HCT116 (cell line): ENCODE results near the gene ANGPTL4. TPM values are rescaled to one million over a fixed set of nuclear protein-coding genes. Genes with fewer than 3 reads are reported as not detected.

Experiments
- ATAC-seq: fragments of 200-7000 bp; cut with Tn5 transposase; 2 replicates; pipeline ENCODE4 v1.9.1; 2020; ENCODE audit warnings: mild to moderate bottlenecking, moderate library complexity
- Bru-seq: library from RNA; stranded (reverse); fragments of 400-500 nt; gene quantifications from one replicate; lab custom pipeline; 2021; lab: Mats Ljungman, UMichigan
- BruChase-seq, 2 experiments: library from RNA; stranded (reverse); fragments of 400-500 nt; gene quantifications; one replicate each; lab custom pipeline; 2021; lab: Mats Ljungman, UMichigan
- BruUV-seq: library from RNA; stranded (reverse); fragments of 400-500 nt; replicated peaks from 2 replicates; lab custom pipeline; 2021; lab: Mats Ljungman, UMichigan
- CTCF ChIA-PET: fragments of 300-600 bp; sonication (Branson Sonifier 250); formaldehyde crosslinking; loops from one replicate; lab custom pipeline; 2021; ENCODE audit warnings: antibody characterized with exemption; lab: Charles Lee
- POLR2A ChIA-PET: fragments of 300-600, 350-600 bp; sonication (Branson Sonifier 250); formaldehyde crosslinking; loops from one replicate; lab custom pipeline; 2021; ENCODE audit warnings: antibody characterized with exemption; lab: Charles Lee
- RAD21 ChIA-PET, 2 experiments: fragments of 300-600 bp; sonication (Branson Sonifier 250); formaldehyde crosslinking; loops; one replicate each; lab custom pipeline; 2023; ENCODE audit warnings: low total read pairs in 2 of 2; ENCODE audit not compliant: uncharacterized antibody in 2 of 2, unreplicated experiment in 2 of 2, low non-redundant PET in 1 of 2; lab: Charles Lee
- DNase-seq: peaks from one replicate; pipeline ENCODE4 v3.0.0-alpha.2; 2010; ENCODE audit warnings: low read depth, low spot score
- H2AFZ ChIP-seq: fragments of 200-600 bp; shearing (Covaris generic), sonication (generic); 2 replicates; pipeline ENCODE4 v1.6.1; 2017; ENCODE audit warnings: low read depth, mixed run types, mixed read lengths, antibody characterized with exemption, low read length; ENCODE audit not compliant: poor library complexity, severe bottlenecking
- H3K27ac ChIP-seq: 2 replicates; pipeline ENCODE4 v1.5.1; 2012; ENCODE audit warnings: low read depth, low read length
- H3K27me3 ChIP-seq: fragments of 200-600 bp; sonication (generic); 2 replicates; pipeline ENCODE4 v1.6.1; 2016; ENCODE audit warnings: mixed run types, low read length, mixed read lengths; ENCODE audit not compliant: insufficient read depth
- H3K36me3 ChIP-seq, 2 experiments: fragments of 200-500 bp in 1 of 2; fragments of 200-600 bp in 1 of 2; sonication (Bioruptor generic) in 1 of 2; sonication (generic) in 1 of 2; 2 replicates each; pipeline versions ENCODE4 v1.5.1 to v1.6.1; 2014 to 2016; ENCODE audit warnings: low read length in 2 of 2, inconsistent platforms in 1 of 2, mixed read lengths in 1 of 2, mixed run types in 1 of 2; ENCODE audit not compliant: insufficient read depth in 2 of 2, control insufficient read depth in 1 of 2
- H3K4me1 ChIP-seq, 2 experiments: fragments of 200-600 bp in 1 of 2; sonication (generic) in 1 of 2; 2 replicates each; pipeline versions ENCODE4 v1.5.1 to v1.6.1; 2012 to 2017; ENCODE audit warnings: low read length in 2 of 2, inconsistent platforms in 1 of 2, mild to moderate bottlenecking in 1 of 2, mixed read lengths in 1 of 2, mixed run types in 1 of 2, moderate library complexity in 1 of 2; ENCODE audit not compliant: insufficient read depth in 2 of 2, control insufficient read depth in 1 of 2
- H3K4me2 ChIP-seq: fragments of 200-600 bp; sonication (generic); 2 replicates; pipeline ENCODE4 v1.6.1; 2017; ENCODE audit warnings: mixed run types, low read length, mixed read lengths
- H3K4me3 ChIP-seq, 2 experiments: fragments of 200-600 bp in 1 of 2; sonication (generic) in 1 of 2; replicated peaks in 1 of 2; 2 replicates each; pipeline ENCODE4 v1.5.1; 2011 to 2016; ENCODE audit warnings: low read length in 2 of 2, control low read depth in 1 of 2, low read depth in 1 of 2, mild to moderate bottlenecking in 1 of 2, mixed read lengths in 1 of 2, mixed run types in 1 of 2
- H3K79me2 ChIP-seq: fragments of 200-600 bp; sonication (generic); 2 replicates; pipeline ENCODE4 v1.6.1; 2017; ENCODE audit warnings: mild to moderate bottlenecking, mixed run types, low read length, moderate library complexity, mixed read lengths; ENCODE audit not compliant: insufficient read depth
- H3K9ac ChIP-seq: fragments of 200-600 bp; sonication (generic); 2 replicates; pipeline ENCODE4 v1.6.1; 2016; ENCODE audit warnings: low read length, mixed read lengths
- H3K9me2 ChIP-seq: fragments of 200-600 bp; sonication (generic), shearing (Covaris generic); 2 replicates; pipeline ENCODE4 v1.6.1; 2017; ENCODE audit warnings: mixed run types, mild to moderate bottlenecking, moderate library complexity; ENCODE audit not compliant: insufficient read depth
- H3K9me3 ChIP-seq, 2 experiments: fragments of 200-500 bp in 1 of 2; fragments of 200-600 bp in 1 of 2; sonication (Bioruptor generic) in 1 of 2; sonication (generic) in 1 of 2; 2 replicates each; pipeline ENCODE4 v1.6.1; 2014 to 2017; ENCODE audit warnings: low read length in 2 of 2, mixed read lengths in 2 of 2, inconsistent platforms in 1 of 2, low read depth in 1 of 2, mild to moderate bottlenecking in 1 of 2, mixed run types in 1 of 2, moderate library complexity in 1 of 2; ENCODE audit not compliant: control insufficient read depth in 1 of 2, insufficient read depth in 1 of 2
- H4K20me1 ChIP-seq: fragments of 200-600 bp; sonication (generic), shearing (Covaris generic); 2 replicates; pipeline ENCODE4 v1.6.1; 2017; ENCODE audit warnings: mixed run types, mild to moderate bottlenecking, moderate library complexity; ENCODE audit not compliant: insufficient read depth
- CTCF ChIP-seq, 3 experiments: fragments of 200-600 bp in 1 of 3; sonication (generic) in 1 of 3; IDR thresholded peaks in 2 of 3; conservative IDR thresholded peaks in 1 of 3; 2 replicates each; pipeline ENCODE4 v1.5.1; 2012 to 2017; ENCODE audit warnings: low read depth in 2 of 3, low read length in 2 of 3, antibody characterized with exemption in 1 of 3, borderline replicate concordance in 1 of 3, control low read depth in 1 of 3, mild to moderate bottlenecking in 1 of 3, mixed read lengths in 1 of 3, mixed run types in 1 of 3, moderate library complexity in 1 of 3; ENCODE audit not compliant: insufficient read depth in 1 of 3
- EGR1 ChIP-seq: IDR thresholded peaks from 2 replicates; pipeline ENCODE4 v1.6.1; 2012; ENCODE audit warnings: low read depth
- EZH2 ChIP-seq: fragments of 200-600 bp; sonication (generic); IDR thresholded peaks from 2 replicates; pipeline ENCODE4 v1.6.1; 2017; ENCODE audit warnings: antibody characterized with exemption, mixed run types
- POLR2A ChIP-seq: IDR thresholded peaks from 2 replicates; pipeline ENCODE4 v1.7.0; 2011; ENCODE audit warnings: borderline replicate concordance; ENCODE audit not compliant: insufficient read depth, insufficient read length; ENCODE audit errors: extremely low read depth
- POLR2AphosphoS5 ChIP-seq: IDR thresholded peaks from 2 replicates; pipeline ENCODE4 v1.6.1; 2011; ENCODE audit warnings: mild to moderate bottlenecking, low read depth, low read length, moderate library complexity
- SIN3A ChIP-seq: IDR thresholded peaks from 2 replicates; pipeline ENCODE4 v1.6.1; 2012; ENCODE audit warnings: low read depth
- SP1 ChIP-seq: IDR thresholded peaks from 2 replicates; pipeline ENCODE4 v1.6.1; 2012; ENCODE audit warnings: low read depth
- SRF ChIP-seq: IDR thresholded peaks from 2 replicates; pipeline ENCODE4 v1.6.1; 2012; ENCODE audit warnings: low read depth
- TCF7L2 ChIP-seq: IDR thresholded peaks from 2 replicates; pipeline ENCODE4 v1.7.0; 2011; ENCODE audit warnings: borderline replicate concordance, inconsistent platforms; ENCODE audit not compliant: insufficient read depth, insufficient read length; ENCODE audit errors: extremely low read depth
- intact Hi-C: fragments of 100-400 bp; cut with micrococcal nuclease; formaldehyde crosslinking; loops from 2 replicates; pipeline ENCODE4 v1.10.0; 2022
- long read RNA-seq: library from polyadenylated mRNA; unstranded; transcript quantifications from one replicate; pipeline ENCODE4 v2.0.0, GENCODE V29; 2021; ENCODE audit not compliant: unreplicated experiment
- polyA plus RNA-seq: library from polyadenylated mRNA; unstranded; fragments of >200 nt; gene quantifications from 2 replicates; pipeline ENCODE4 v1.2.1, GENCODE V29; 2012; ENCODE audit warnings: missing spikeins
- total RNA-seq: library from RNA; stranded (reverse); gene quantifications from one replicate; pipeline ENCODE4 v1.2.1, GENCODE V29; 2021; ENCODE audit not compliant: unreplicated experiment
- TF ChIP-seq, protein P1 (sequence below): IDR thresholded peaks from 2 replicates; pipeline ENCODE4 v1.6.1; 2012; ENCODE audit warnings: low read depth
- TF ChIP-seq, protein P2 (sequence below): IDR thresholded peaks from 2 replicates; pipeline ENCODE4 v1.6.1; 2012
- TF ChIP-seq, protein P3 (sequence below): IDR thresholded peaks from 2 replicates; pipeline ENCODE4 v1.6.1; 2012

The ANGPTL4 gene, protein sequence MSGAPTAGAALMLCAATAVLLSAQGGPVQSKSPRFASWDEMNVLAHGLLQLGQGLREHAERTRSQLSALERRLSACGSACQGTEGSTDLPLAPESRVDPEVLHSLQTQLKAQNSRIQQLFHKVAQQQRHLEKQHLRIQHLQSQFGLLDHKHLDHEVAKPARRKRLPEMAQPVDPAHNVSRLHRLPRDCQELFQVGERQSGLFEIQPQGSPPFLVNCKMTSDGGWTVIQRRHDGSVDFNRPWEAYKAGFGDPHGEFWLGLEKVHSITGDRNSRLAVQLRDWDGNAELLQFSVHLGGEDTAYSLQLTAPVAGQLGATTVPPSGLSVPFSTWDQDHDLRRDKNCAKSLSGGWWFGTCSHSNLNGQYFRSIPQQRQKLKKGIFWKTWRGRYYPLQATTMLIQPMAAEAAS
- total RNA-seq (54.8 TPM), Bru-seq, nascent RNA (percentile 49 among the genes with signal in this experiment), BruChase-seq, experiment 1, labeled RNA remaining after a 6-hour chase (percentile 47 among the genes with signal in this experiment), BruChase-seq, experiment 2, labeled RNA remaining after a 2-hour chase (percentile 38 among the genes with signal in this experiment)
- polyA plus RNA-seq: 114 and 161 TPM in 2 replicates
- long read RNA-seq, transcript ANGPTL4-201 (7 exons, 1,879 nt): major isoform, 78 of 122 reads
- long read RNA-seq, partial matches to known transcripts: 30 of 122 reads
- long read RNA-seq, other reads (novel, unspliced or antisense): 11 of 122 reads

DNA sequence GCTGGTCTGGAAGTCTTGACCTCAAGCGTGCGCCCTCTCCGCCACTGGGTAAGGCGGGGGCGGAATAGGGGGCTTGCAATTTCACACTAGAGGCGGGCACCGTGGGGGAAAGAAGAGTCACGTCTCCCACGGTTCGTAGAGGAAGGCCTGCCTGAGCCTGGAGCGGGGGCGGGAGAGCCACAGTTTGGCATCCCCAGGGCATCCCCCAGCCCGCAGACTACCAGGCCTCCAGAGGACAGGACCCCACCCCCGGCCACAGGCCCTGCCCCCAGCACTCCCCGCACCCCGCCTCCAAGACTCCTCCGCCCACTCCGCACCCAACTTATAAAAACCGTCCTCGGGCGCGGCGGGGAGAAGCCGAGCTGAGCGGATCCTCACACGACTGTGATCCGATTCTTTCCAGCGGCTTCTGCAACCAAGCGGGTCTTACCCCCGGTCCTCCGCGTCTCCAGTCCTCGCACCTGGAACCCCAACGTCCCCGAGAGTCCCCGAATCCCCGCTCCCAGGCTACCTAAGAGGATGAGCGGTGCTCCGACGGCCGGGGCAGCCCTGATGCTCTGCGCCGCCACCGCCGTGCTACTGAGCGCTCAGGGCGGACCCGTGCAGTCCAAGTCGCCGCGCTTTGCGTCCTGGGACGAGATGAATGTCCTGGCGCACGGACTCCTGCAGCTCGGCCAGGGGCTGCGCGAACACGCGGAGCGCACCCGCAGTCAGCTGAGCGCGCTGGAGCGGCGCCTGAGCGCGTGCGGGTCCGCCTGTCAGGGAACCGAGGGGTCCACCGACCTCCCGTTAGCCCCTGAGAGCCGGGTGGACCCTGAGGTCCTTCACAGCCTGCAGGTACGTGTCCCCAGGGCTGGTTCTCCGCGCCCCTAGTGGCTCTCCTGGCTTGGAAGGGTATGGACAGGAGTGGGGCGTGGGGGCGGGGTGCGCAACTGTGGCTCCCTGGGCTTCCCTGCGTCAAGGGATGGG lies at the start of gene ANGPTL4:
TSS of gene ANGPTL4 (plus strand) at position 353 of the 969 bp plus-strand sequence. CDS start at position 520, 167 bp downstream.
- intact Hi-C loops: no loop called here

More for the DNA sequence above, at the start of gene ANGPTL4:
- Histone ChIP-seq H3K9me3 (no peaks in the 10 kb centered on the region), H3K4me3 (peak within 1 kb of the TSS; percentile 68 to 83), H3K27me3 (no peaks in the 10 kb centered on the region), H3K4me2 (peak within 1 kb of the TSS; percentile 100), H3K9ac (peak within 1 kb of the TSS; percentile 72), H3K79me2 (no peaks in the 10 kb centered on the region), H3K36me3 (no peaks in the 10 kb centered on the region; a peak in 1 of 4 replicates), H3K27ac (peak within 1 kb of the TSS; percentile 90), H3K4me1 (peaks cover 54 to 84% of the 10 kb centered on the region in 2 experiments)
- TSS peak; percentile 76 for BruUV-seq
- CTCF ChIA-PET: interaction anchor here (0.5 to 3.3 kb wide), 2 partner anchors 10 to 217 kb away, joined by 4 to 20 read pairs; no protein-coding TSS in a partner anchor
- ATAC-seq: peak; percentile 67
- peak; percentile 91 for TF ChIP-seq EGR1
- peak; percentile 19; the same call in 1 of the 2 replicates for TF ChIP-seq SP1
- TF ChIP-seq, protein P1, sequence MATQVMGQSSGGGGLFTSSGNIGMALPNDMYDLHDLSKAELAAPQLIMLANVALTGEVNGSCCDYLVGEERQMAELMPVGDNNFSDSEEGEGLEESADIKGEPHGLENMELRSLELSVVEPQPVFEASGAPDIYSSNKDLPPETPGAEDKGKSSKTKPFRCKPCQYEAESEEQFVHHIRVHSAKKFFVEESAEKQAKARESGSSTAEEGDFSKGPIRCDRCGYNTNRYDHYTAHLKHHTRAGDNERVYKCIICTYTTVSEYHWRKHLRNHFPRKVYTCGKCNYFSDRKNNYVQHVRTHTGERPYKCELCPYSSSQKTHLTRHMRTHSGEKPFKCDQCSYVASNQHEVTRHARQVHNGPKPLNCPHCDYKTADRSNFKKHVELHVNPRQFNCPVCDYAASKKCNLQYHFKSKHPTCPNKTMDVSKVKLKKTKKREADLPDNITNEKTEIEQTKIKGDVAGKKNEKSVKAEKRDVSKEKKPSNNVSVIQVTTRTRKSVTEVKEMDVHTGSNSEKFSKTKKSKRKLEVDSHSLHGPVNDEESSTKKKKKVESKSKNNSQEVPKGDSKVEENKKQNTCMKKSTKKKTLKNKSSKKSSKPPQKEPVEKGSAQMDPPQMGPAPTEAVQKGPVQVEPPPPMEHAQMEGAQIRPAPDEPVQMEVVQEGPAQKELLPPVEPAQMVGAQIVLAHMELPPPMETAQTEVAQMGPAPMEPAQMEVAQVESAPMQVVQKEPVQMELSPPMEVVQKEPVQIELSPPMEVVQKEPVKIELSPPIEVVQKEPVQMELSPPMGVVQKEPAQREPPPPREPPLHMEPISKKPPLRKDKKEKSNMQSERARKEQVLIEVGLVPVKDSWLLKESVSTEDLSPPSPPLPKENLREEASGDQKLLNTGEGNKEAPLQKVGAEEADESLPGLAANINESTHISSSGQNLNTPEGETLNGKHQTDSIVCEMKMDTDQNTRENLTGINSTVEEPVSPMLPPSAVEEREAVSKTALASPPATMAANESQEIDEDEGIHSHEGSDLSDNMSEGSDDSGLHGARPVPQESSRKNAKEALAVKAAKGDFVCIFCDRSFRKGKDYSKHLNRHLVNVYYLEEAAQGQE: no peak
- peak in 2 of 3 experiments; percentile 30 to 38; a peak in 2 of 6 replicates for TF ChIP-seq CTCF (IDR thresholded peaks at IDR 0.05 in 2 of 3, conservative IDR thresholded peaks at IDR 0.05 in 1 of 3; ENCODE audit: borderline replicate concordance in 1 of 3, insufficient read depth in 1 of 3, low read depth in 2 of 3, low read length in 2 of 3)
- no peak for TF ChIP-seq SRF
- TF ChIP-seq, protein P2, sequence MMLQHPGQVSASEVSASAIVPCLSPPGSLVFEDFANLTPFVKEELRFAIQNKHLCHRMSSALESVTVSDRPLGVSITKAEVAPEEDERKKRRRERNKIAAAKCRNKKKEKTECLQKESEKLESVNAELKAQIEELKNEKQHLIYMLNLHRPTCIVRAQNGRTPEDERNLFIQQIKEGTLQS: no peak
- TF ChIP-seq, protein P3, sequence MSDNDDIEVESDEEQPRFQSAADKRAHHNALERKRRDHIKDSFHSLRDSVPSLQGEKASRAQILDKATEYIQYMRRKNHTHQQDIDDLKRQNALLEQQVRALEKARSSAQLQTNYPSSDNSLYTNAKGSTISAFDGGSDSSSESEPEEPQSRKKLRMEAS: peak; percentile 33; the same call in 1 of the 2 replicates
- TF ChIP-seq POLR2A: peak; percentile 92
- peak; percentile 4 for TF ChIP-seq TCF7L2
- no peak for TF ChIP-seq EZH2
- TF ChIP-seq SIN3A: peak; percentile 87
- peak; percentile 99 for TF ChIP-seq POLR2AphosphoS5
- TF ChIP-seq, all 23 proteins: peak for 8
- H3K9me2 ChIP-seq: no peaks in the 10 kb centered on the region
- DNase-seq: peak; percentile 63
- ChIA-PET RAD21 (no interaction called here), POLR2A (interaction anchor here (0.6 to 2.3 kb wide), 12 partner anchors 9 to 220 kb away, joined by 3 to 20 read pairs (median 4); partner anchors contain the start of genes HNRNPM, RAB11B and ZNF414)
- H2AFZ ChIP-seq: no peak within 1 kb of the TSS
- no peaks in the 10 kb centered on the region for H4K20me1 ChIP-seq
